NCI-H748 (cell line): ENCODE measurements around the gene RXRB.

ENCODE experiments used
- DNase-seq: peaks from one replicate; lab custom pipeline; 2025; ENCODE audit not compliant: unreplicated experiment; lab: John Stamatoyannopoulos, UW

The RXRB gene

GRCh38 chr6:33177552-33178446, 22.7 kb downstream of the RXRB start:
- DNase-seq, result no peak

DNA sequence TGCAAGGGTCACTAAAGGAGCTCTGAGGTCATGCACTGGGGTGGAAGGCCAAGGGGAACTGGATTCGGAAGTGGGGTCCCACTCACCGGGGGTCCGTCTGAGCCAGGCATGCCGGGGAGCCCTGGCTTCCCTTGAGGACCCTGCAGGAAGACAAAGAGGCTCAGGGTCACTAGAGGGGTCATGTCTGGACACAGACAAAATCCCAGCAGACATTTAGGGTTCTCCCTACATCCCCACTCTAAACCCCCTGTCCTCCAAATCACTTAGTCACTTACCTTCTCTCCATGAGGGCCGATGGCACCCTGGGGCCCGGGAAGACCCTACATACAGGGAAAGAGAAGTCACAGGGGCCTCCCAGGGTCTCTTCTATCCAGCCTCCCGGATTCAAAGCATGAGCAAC, 23.6 kb downstream of the RXRB start:
- DNase-seq, result no peak

GRCh38 chr6:33175436-33176069, 24.9 kb downstream of the RXRB start:
- no peak for DNase-seq

DNA sequence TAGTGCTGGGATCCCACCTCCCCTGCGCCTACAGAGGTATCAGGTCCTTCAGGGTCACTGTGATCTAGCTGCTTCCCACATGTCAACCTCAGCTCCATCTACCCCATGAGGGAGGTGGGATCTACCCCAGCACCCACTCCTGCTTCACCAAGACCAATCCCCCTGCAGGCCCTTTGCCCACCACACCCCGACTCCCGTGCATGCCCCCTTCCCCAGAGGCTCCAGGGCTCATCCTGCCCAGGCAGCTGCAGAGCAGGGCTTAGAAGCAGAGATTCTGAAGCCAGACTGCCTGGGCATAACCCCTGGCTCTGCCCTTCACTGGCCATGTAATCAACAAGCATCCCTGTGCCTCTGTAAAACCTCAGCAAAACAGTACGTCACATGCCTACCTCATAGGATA, 25.7 kb downstream of the RXRB start:
- no peak for DNase-seq

- DNase-seq, result no peak
These were observed 26.8 kb downstream of the RXRB start for GRCh38 chr6:33173535-33174180.

GRCh38 chr6:33172688-33173534, 27.6 kb downstream of the RXRB start:
- DNase-seq, result no peak

GRCh38 chr6:33171880-33172687, 28.4 kb downstream of the RXRB start:
- no peak for DNase-seq

DNA sequence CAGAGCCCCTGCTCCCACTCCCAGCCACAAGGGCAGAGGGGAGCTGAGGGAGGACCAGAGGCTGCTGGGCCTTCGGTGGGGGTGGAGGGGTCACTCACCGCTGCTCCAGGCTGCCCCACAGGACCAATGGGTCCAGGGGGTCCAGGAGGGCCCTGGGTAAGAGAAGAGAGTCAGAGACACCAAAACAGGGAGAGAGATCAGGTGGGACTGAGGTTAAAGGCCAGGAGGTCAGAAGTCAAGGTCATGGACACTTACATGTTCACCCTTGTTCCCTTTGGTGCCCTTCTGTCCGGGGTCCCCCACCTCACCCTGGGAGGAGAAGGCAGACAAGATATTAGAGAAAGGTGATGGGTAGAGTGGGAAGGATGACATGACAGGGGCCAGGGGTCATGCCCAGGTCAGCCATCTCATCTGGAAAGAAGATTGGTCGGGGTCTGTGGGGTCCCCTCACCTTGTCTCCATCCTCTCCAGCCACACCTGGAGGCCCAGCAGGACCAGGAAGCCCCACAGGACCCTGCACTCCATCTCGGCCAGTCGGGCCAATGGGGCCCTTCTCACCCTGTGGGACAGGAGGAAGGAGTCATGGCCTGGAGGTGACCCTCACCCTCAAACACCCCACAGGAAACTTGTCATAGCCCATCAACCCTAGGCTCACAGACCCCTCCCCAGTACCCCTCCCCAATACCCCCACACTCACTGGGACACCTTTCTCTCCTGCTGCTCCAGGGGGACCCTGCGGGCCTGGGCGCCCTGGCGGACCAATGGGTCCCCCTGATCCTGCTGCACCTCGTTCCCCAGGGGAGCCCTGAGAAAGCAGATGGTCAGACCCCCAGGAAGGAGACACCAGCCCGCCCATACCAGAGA, 29.2 kb downstream of the RXRB start:
- DNase-seq, result no peak

DNA sequence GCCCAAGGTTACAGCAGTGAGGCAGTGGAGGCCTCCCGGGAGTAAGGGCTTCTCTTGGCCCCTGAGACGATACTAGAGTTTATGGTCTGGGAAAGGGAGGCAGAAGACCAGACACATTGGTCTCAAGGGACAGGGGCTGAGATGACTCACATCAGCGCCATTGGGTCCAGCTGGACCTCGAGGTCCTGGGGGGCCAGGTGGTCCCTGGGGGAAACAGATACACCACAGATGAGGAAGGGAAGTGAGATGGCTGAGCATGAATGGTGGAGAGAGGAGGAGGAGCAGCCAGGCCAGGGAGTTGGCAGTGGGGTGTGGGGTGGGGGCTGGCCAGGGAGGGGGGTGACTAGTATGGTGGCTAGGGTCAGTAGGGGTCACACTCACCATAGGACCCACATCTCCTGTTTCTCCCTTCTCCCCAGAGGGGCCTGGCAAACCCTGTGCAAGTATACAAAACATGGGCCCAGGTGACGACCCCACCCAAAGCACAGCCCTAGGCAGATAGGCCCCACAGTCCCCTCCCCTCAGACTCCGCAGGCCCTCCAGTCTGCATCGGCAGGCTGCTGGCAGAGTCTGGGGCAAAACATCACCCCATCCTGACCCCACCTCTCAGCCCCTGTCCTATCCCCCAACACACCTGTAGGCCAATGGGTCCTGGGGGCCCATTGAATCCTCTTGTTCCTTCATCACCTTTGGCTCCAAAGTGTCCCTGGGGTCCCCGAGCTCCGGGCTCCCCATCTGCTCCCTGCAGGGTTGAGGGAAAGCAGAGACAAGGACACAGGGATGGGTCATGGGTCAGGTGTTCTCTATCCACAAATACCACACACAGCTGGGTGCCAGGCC, 30.1 kb downstream of the RXRB start:
- DNase-seq, result no peak

DNA sequence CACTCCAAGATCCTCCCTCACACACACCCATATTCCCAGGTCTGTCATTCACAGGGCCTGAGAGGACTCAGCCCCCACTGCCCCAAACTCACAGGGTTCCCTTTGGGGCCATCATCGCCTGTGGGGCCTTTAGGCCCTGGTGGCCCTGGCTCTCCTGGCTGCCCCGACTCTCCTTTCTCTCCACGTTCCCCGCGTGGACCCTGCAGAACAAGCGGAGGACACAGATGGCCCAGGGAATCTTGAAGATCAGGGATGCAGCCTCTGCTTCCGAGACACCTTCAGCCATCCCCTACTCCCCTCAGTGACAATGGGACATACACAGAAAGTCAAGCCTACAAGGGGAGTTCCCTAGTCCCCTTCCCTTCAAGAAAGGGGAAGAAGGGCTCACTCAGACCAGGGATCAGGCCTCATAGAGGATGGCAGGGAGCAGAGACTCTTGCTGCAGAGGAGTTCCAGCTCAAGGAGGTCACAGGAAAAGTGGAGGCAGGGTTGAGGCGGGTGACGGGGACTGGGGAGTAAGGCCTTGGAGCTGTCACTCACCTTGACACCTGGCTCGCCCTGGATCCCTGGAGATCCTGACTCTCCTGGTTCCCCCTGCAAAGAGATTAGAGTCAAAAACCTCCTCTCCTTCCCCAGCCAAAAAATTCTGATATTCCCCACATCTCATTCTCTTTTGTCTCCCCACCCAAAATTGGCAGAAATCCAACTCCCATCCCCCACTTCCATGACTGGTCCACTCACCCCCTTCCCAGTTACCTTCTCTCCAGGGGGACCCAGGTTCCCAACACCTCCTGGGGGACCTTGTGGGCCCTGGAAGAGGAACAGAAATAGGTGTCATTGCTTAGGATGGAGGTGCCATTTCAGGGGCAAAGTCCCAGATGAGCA, 30.9 kb downstream of the RXRB start:
- no peak for DNase-seq

GRCh38 chr6:33168639-33169038, 31.8 kb downstream of the RXRB start:
- no peak for DNase-seq

DNA sequence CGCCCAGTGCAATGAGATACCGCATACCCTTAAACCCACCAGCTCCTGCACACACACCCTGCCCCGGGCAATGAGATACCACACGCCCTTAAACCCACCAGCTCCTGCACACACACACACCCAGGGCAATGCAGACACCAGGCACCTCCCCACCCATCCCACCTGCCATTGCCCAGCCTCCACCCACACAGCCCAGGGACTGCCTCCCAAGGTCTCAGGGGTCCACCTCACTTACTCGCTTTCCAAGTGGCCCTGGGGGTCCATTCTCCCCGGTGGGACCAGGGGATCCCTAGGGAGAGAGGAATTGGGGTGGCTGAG, 32.2 kb downstream of the RXRB start:
- DNase-seq, result no peak

DNA sequence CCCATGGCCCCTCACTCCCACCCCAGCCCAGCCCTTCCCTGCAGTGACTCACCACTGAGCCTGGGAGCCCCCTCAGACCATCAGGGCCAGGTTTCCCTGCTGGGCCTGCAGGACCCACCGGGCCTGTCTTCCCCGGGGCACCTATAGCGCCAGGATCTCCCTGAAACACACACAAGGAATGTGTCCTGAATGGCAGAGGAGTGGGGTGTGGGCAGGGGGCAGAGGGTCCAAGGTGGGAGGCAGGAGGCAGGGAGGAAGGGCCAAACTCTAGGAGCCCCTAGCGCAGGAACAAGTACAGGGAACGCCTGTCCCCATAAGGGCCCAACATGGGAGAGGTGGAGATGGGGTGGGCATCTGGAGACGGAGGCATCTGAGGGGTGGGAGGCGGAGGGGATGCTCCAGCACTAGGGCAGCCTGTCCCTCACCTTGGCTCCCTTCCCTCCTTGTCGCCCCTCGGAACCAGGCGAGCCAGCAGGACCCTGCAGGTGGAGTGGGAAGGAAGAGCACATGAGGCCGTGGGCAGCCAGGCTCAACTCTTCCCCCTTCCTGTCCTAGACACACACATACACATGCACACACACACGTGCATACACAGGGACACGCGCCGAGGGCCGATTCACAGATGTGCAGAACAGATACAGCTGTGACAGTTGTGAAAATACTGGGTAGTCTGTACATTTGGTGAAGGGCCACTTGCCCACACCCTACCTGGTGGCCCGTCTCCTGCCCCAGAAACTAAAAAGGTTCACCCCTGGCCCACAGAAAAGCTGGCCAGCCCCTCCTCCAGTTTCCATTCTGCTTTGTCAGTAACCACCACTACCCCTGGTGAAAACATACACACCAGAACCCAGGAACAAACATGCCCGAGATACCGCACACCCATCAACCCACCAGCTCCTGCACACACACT, 32.8 kb downstream of the RXRB start:
- DNase-seq, result no peak

DNA sequence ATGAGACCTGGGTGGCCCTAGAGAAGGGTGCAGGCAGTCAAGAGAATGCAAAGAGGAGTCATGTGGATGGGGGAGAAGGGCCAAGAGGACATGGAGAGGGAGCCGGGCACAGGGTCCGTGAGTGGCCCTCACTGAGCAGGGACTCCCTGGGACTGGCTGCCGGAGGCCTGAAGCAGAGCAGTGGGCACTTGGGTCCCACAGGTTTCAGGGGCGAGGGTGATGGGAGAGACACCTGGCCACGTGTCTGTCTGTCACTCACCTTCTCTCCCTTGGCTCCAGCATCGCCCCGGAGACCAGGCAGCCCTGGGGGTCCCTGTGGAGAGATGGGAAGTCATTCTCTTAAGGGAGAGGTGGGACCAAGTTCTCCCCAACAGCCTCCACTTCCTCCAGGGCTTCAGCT, 33.7 kb downstream of the RXRB start:
- DNase-seq, result no peak

GRCh38 chr6:33166363-33166762, 34.1 kb downstream of the RXRB start:
- no peak for DNase-seq

DNA sequence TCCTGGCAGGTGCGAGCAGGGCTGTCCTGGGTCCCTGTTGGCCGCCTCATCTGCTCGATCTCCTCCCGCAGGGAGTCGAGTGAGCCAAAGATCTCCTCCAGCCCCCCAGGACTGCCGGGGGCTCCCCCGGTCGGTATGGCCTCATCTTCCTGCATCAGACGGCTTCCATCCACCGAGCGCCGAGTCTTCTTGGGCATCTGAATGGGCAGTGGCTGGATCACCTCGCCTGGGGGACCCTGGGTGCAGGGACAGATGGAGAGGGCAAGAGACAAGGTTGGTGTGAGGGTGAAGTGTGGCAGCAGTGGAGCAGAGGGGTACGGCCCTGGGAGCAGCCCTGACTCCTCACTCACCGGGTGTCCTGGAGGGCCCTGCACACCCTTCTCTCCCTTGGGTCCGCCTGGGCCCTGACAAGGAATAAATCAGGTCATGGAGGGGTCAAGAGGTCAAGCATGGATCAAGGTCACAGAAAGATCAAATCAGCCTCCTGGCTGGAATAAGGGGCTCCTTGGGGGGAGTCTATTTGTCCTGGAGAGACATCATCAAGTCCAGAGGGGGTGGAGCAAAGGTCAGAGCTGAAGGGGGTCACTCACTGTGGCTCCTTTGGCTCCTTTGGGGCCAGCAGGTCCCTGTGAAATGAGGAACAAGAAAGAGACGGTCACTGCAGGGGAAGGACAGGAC, 34.7 kb downstream of the RXRB start:
- DNase-seq, result no peak
